MCF 10A (cell line): ENCODE results near the gene SLMAP. TPM values are rescaled to one million over a fixed set of nuclear protein-coding genes. Genes with fewer than 3 reads are reported as not detected.

ENCODE experiments used
- BruUV-seq: library from RNA; stranded (reverse); fragments of 400-500 nt; replicated peaks from 2 replicates; lab custom pipeline; 2021; lab: Mats Ljungman, UMichigan
- CTCF ChIA-PET: fragments of 300-600 bp; sonication (Branson Sonifier 250); formaldehyde crosslinking; extraction: SDS; loops from one replicate; lab custom pipeline; 2021; ENCODE audit warnings: antibody characterized with exemption, inconsistent platforms; lab: Yijun Ruan, JAX
- POLR2A ChIA-PET: fragments of 300-600, 350-650 bp; sonication (Branson Sonifier 250); formaldehyde crosslinking; extraction: SDS; loops from one replicate; lab custom pipeline; 2020; ENCODE audit warnings: antibody characterized with exemption, inconsistent platforms; lab: Yijun Ruan, JAX
- DNase-seq: peaks from one replicate; pipeline ENCODE4 v3.0.0-alpha.2; 2018; ENCODE audit not compliant: unreplicated experiment
- H3K27ac Mint-ChIP-seq: one replicate; pipeline ENCODE4 v1.8.0; 2022; ENCODE audit warnings: mild to moderate bottlenecking, low read depth, mixed read lengths; ENCODE audit not compliant: unreplicated experiment
- H3K27me3 Mint-ChIP-seq: one replicate; pipeline ENCODE4 v1.8.0; 2022; ENCODE audit warnings: mixed read lengths; ENCODE audit not compliant: insufficient read depth, unreplicated experiment
- H3K36me3 Mint-ChIP-seq: one replicate; pipeline ENCODE4 v1.8.0; 2022; ENCODE audit warnings: mild to moderate bottlenecking, moderate library complexity, mixed read lengths; ENCODE audit not compliant: insufficient read depth, unreplicated experiment
- H3K4me1 Mint-ChIP-seq: one replicate; pipeline ENCODE4 v1.8.0; 2022; ENCODE audit warnings: mixed read lengths; ENCODE audit not compliant: insufficient read depth, unreplicated experiment
- H3K4me3 Mint-ChIP-seq: one replicate; pipeline ENCODE4 v1.8.0; 2022; ENCODE audit warnings: mild to moderate bottlenecking, moderate library complexity, mixed read lengths; ENCODE audit not compliant: unreplicated experiment
- H3K9me3 Mint-ChIP-seq: one replicate; pipeline ENCODE4 v1.8.0; 2022; ENCODE audit warnings: mixed read lengths; ENCODE audit not compliant: unreplicated experiment
- intact Hi-C: fragments of 100-400 bp; cut with micrococcal nuclease; formaldehyde crosslinking; loops from 2 replicates; pipeline ENCODE4 v1.14.1; 2022
- total RNA-seq: library from RNA; stranded (reverse); gene quantifications from 2 replicates; pipeline ENCODE4 v1.2.3, GENCODE V29; 2022
- TF ChIP-seq, protein P1 (sequence below): fragments of 200-600 bp; IDR thresholded peaks from one replicate; pipeline ENCODE4 v1.8.0; 2022; ENCODE audit warnings: antibody characterized with exemption, mild to moderate bottlenecking; ENCODE audit not compliant: unreplicated experiment

Gene SLMAP
- total RNA-seq, 1 experiment from 2014 or later: 77.9 TPM

DNA sequence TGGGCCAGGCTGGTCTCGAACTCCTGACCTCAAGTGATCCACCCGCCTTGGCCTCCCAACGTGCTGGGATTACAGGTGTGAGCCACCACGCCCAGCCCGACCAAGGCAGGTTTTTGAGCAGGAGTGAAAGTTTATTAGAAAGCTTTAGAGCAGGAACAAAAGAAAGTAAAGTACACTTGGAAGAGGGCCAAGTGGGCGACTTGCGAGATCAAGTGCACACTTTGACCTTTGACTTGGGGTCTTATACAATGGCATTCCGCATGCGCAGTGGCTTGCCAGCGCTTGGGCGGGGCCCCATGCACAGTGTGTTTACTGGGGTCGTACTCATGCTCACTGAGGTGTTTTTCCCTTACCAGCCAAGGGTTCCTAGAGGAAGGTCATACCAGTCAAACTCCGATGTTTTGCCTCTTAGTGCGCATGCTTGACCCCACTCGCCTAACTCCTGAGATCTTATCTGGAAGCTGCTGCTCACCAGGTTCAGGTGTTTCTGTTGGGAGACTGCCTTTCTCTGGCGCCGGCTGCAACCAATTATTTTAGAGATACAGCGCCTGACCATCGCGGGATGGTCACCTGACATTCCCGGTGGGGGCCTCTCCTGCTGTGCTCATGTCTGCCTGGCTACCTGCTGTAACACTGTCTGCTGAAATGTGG lies 205.2 kb downstream of the SLMAP start:
- Mint-ChIP-seq H3K27me3 (no peaks in the 10 kb centered on the region), H3K4me1 (peaks cover 15% of the 10 kb centered on the region), H3K9me3 (no peaks in the 10 kb centered on the region), H3K36me3 (no peaks in the 10 kb centered on the region), H3K4me3 (no peak overlapping the region), H3K27ac (no peak overlapping the region)
- CTCF ChIA-PET: interaction anchor here (0.6 to 2.2 kb wide), 9 partner anchors 11 to 179 kb away, joined by 3 to 13 read pairs (median 5); partner anchors contain the start of gene FLNB
- BruUV-seq: no TSS peak
- DNase-seq: no peak
- POLR2A ChIA-PET: interaction anchor here (1.2 to 2.0 kb wide), 5 partner anchors 11 to 255 kb away, joined by 4 to 8 read pairs (median 6); partner anchors contain the start of gene FLNB
- TF ChIP-seq, protein P1, sequence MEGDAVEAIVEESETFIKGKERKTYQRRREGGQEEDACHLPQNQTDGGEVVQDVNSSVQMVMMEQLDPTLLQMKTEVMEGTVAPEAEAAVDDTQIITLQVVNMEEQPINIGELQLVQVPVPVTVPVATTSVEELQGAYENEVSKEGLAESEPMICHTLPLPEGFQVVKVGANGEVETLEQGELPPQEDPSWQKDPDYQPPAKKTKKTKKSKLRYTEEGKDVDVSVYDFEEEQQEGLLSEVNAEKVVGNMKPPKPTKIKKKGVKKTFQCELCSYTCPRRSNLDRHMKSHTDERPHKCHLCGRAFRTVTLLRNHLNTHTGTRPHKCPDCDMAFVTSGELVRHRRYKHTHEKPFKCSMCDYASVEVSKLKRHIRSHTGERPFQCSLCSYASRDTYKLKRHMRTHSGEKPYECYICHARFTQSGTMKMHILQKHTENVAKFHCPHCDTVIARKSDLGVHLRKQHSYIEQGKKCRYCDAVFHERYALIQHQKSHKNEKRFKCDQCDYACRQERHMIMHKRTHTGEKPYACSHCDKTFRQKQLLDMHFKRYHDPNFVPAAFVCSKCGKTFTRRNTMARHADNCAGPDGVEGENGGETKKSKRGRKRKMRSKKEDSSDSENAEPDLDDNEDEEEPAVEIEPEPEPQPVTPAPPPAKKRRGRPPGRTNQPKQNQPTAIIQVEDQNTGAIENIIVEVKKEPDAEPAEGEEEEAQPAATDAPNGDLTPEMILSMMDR: no peak
- intact Hi-C loops: loop anchor here (5.0 kb wide), 2 partner anchors 131 to 206 kb away; no protein-coding TSS in a partner anchor

DNA sequence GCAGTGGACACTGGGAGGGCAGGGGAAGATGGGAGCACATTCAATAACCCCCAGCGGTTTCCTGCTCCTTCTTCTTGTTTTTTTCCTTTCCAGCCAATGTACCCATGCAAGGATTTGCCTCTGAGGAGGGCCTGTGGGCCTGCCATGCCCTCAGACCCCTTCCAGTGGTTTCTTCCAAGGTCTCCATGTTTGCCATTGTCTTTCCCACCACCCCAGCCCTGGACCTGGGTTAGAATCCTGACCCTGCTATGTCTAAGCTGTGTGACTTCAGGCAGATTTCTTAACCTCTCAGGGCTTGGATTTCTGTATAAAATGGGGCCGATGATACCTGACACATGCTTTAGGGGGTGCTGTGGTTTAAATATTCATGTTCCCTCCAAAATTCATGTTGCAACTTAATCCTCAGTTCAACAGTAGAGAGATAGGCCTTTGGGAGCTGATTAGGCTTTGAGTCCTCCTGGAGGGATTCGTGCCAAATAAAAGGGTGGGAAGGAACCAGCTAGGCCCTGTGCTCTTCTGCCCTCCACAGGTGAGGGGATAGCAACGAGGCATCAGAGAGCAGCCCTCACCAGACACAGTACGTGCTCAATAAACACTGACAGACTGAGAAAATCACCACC lies 205.8 kb downstream of the SLMAP start:
- H3K27me3 Mint-ChIP-seq: no peaks in the 10 kb centered on the region
- POLR2A ChIA-PET: interaction anchor here (0.8 to 1.6 kb wide), 7 partner anchors 10 to 256 kb away, joined by 3 to 8 read pairs (median 4); partner anchors contain the start of gene FLNB
- H3K9me3 Mint-ChIP-seq: no peaks in the 10 kb centered on the region
- no peak overlapping the region for H3K4me3 Mint-ChIP-seq
- peaks cover 14% of the 10 kb centered on the region for H3K4me1 Mint-ChIP-seq
- peak; percentile 79 for DNase-seq
- CTCF ChIA-PET: interaction anchor here (0.6 to 2.2 kb wide), 22 partner anchors 9 to 256 kb away, joined by 3 to 13 read pairs (median 4); partner anchors contain the start of gene FLNB
- no peak overlapping the region for H3K27ac Mint-ChIP-seq
- TF ChIP-seq, protein P1: peak; percentile 70
- no TSS peak for BruUV-seq
- intact Hi-C loops: loop anchor here (1.0 to 5.0 kb wide), 5 partner anchors 47 to 255 kb away; partner anchors contain the start of gene FLNB
- no peaks in the 10 kb centered on the region for H3K36me3 Mint-ChIP-seq

DNA sequence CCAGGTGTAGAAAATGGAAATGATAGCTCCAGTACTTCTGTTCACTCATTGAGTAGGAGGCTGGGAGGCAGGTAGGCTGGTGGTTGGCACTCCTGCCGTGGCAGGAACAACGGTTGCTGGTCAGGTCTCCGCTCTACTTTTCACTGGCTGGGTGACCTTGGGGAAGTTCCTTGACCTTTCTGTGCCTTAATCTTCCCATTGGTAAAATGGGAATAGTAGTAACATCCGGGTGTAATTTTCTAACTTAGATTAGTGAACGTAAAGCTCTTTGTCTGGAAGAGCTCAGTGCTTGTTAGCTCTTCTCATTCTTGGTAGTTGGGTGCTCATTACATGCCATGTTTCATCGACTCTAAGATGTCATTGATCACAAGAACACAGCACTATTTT lies 206.3 kb downstream of the SLMAP start:
- H3K9me3 Mint-ChIP-seq: no peaks in the 10 kb centered on the region
- H3K27ac Mint-ChIP-seq: no peak overlapping the region
- TF ChIP-seq, protein P1: no peak
- BruUV-seq: no TSS peak
- intact Hi-C loops: loop anchor here (1.0 to 5.0 kb wide), 5 partner anchors 46 to 255 kb away; partner anchors contain the start of gene FLNB
- peaks cover 19% of the 10 kb centered on the region for H3K4me1 Mint-ChIP-seq
- no peaks in the 10 kb centered on the region for H3K27me3 Mint-ChIP-seq
- H3K4me3 Mint-ChIP-seq: no peak overlapping the region
- ChIA-PET CTCF (interaction anchor here (0.6 to 2.2 kb wide), 24 partner anchors 8 to 255 kb away, joined by 3 to 13 read pairs (median 4); partner anchors contain the start of gene FLNB), POLR2A (interaction anchor here (0.6 to 1.6 kb wide), 10 partner anchors 10 to 256 kb away, joined by 3 to 8 read pairs (median 4); partner anchors contain the start of gene FLNB)
- no peaks in the 10 kb centered on the region for H3K36me3 Mint-ChIP-seq
- no peak for DNase-seq
